HL-60 (cell line): ENCODE results near the gene FLYWCH1.

Experiments used
- DNase-seq, 2 experiments: peaks; one replicate each; pipeline ENCODE4 v3.0.0-alpha.2; 2010 to 2020; ENCODE audit warnings: low read depth in 1 of 2, low spot score in 1 of 2
- H3K27ac ChIP-seq: fragments of 250-450 bp; sonication (Bioruptor Pico); replicated peaks from 2 replicates; pipeline ENCODE4 v1.5.1; 2020; ENCODE audit warnings: mild to moderate bottlenecking, moderate library complexity
- H3K27me3 ChIP-seq: fragments of 250-450 bp; sonication (Bioruptor Pico); 2 replicates; pipeline ENCODE4 v1.5.1; 2021; ENCODE audit warnings: mild to moderate bottlenecking, moderate library complexity; ENCODE audit not compliant: insufficient read depth, poor library complexity, severe bottlenecking
- H3K4me3 ChIP-seq: replicated peaks from 2 replicates; pipeline ENCODE4 v1.5.1; 2011; ENCODE audit warnings: mild to moderate bottlenecking, control low read depth, low read length; ENCODE audit not compliant: insufficient read depth
- CTCF ChIP-seq: IDR thresholded peaks from one replicate; pipeline ENCODE4 v1.5.1; 2011; ENCODE audit warnings: low read length, control low read depth, inconsistent platforms; ENCODE audit not compliant: insufficient read depth
- GABPA ChIP-seq: IDR thresholded peaks from 2 replicates; pipeline ENCODE4 v1.6.1; 2012; ENCODE audit warnings: low read depth
- POLR2AphosphoS5 ChIP-seq: IDR thresholded peaks from 2 replicates; pipeline ENCODE4 v1.6.1; 2012; ENCODE audit warnings: low read depth
- REST ChIP-seq: IDR thresholded peaks from 2 replicates; pipeline ENCODE4 v1.6.1; 2012; ENCODE audit warnings: low read depth; ENCODE audit not compliant: insufficient replicate concordance
- SPI1 ChIP-seq: IDR thresholded peaks from 2 replicates; pipeline ENCODE4 v1.6.1; 2012; ENCODE audit warnings: low read depth, mild to moderate bottlenecking, borderline replicate concordance

Gene FLYWCH1

DNA sequence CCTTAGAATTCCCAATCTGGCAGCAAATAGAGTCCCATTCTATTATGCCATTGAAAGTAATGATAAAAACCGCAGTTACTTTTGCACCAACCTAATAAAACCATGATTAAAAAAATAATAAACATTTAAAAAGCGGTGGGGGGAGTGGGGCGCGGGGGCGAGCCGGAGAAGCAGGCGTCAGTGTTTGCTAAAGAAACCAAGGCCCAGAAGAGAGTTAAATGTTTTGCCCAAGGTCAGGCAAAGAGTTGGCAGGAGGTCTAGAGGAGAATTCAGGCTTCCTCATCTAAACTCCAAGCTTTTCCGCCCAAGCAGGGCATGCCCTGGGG lies 44.1 kb upstream of the FLYWCH1 start:
- Histone ChIP-seq H3K27ac (peak overlapping the region; percentile 91), H3K27me3 (no peaks in the 10 kb centered on the region)
- DNase-seq = no peak

DNA sequence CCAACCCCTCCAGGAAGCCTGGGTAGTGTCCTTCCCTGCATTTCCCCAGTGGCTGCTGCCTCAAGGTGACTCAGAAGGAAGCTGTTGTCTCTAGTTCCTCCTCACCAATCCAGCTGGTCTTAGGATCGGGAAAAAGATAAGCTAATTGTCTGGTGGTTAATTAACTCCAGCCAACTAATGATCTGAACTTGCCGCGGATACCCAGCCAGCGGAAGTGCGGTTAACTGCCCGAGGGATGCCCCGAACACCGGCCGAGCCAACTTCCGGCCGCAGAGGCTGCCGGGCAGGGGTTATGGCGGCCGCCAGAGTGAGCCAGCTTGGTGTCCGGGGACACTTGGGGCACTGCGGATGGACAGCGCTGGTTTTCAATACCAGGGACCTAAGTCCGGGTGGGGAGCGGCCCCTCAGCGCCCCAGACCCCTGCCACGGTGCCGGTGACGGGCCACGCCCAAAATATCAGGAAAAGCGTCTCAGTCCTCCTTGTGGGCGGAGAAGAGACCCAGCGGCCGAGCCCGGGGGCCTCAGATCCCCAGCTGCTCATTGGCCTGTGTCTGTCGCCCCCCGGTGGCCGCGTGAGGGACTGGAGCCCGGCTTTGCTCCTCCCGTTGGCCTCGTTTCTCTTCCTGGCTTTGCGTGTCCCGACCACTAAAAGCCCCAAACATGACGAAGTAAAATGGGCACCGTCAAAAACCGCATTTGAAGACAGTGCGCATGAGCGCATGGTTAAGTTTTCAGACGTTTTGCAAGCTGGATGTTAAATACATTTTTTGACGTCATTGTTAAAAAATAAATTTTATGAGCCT lies 43.5 kb upstream of the FLYWCH1 start:
- no peaks in the 10 kb centered on the region for H3K27me3 ChIP-seq
- peak; percentile 40; the same call in 1 of the 2 replicates for TF ChIP-seq SPI1
- peak; percentile 92 for TF ChIP-seq POLR2AphosphoS5
- TF ChIP-seq REST = peak; percentile 80
- TF ChIP-seq CTCF = peak; percentile 86
- peak; percentile 93 for TF ChIP-seq GABPA
- peak overlapping the region; percentile 58 for H3K4me3 ChIP-seq
- peak overlapping the region; percentile 91 for H3K27ac ChIP-seq
- DNase-seq = peak; percentile 91 to 97

More for the DNA sequence above, 44.1 kb upstream of the FLYWCH1 start:
- H3K4me3 ChIP-seq = peak overlapping the region; percentile 58
- TF ChIP-seq GABPA (no peak), POLR2AphosphoS5 (no peak), CTCF (no peak), REST (no peak), SPI1 (no peak)

DNA sequence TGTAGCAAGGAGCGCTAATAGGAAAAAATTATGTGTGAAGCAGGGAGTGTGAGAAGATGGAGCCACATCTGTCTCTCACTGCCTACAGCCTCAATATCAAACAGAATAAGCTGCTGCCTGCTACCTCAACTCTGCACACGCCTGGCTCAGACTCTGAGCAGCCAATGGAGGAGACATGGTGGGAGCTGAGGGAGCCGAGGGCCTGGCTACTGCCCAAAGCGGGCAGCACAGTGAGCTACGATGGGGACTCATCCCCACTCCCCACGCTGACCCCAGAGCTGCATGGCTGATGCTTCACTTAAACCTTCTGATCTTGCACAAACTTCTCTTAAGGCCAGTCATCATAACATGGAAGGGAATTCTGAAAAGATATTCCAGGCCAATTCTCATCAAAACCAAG lies 39.8 kb upstream of the FLYWCH1 start:
- H3K4me3 ChIP-seq = no peak overlapping the region
- no peak overlapping the region for H3K27ac ChIP-seq
- no peaks in the 10 kb centered on the region for H3K27me3 ChIP-seq
- no peak for DNase-seq
- no peak for TF ChIP-seq GABPA
- no peak for TF ChIP-seq POLR2AphosphoS5
- no peak for TF ChIP-seq REST
- no peak for TF ChIP-seq CTCF
- TF ChIP-seq SPI1 = no peak
